ENCODE results near the gene ATP1A1. TPM values are rescaled to one million over a fixed set of nuclear protein-coding genes. Genes with fewer than 3 reads are reported as not detected.
A peak's percentile ranks its signal among the peaks of the same experiment; 100 is the strongest.

ATP1A1 gene
- polyA plus RNA-seq, 3 donors = 32.3 to 135 (median 32.7) TPM

DNA sequence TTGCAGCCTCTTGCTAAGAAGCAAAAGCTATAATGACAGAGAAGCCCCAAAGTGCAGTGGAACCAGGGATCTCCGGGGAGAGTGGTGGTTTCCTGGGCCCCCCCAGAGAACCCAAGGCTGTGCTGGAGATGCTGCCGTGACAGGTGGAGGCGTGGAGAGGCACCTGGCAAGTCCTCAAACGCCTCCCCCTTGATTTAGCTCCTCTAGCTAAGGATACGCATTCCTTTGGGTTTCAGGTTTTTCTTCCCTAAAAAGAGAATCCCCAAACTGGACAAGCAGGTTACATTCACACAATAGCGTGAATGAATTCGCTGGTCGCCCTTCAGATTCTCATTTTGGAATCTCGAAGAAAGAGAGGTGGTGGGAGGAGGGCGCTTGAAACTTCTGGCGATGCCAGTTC, 853 bp upstream of the ATP1A1 start:
- DNase-seq = no peak
- H3K27me3 ChIP-seq (ENCODE audit: control insufficient read depth in 2 of 2, insufficient read depth in 2 of 2, low read length in 2 of 2) = no peaks in the 10 kb centered on the region
- Mint-ChIP-seq H3K4me1 (peaks cover 48% of the 10 kb centered on the region), H3K36me3 (peaks cover 14 to 16% of the 10 kb centered on the region in 2 donors), H3K27me3 (ENCODE audit: low read depth in 3 of 3) (peaks cover 5 to 11% (median 6%) of the 10 kb centered on the region in 3 donors), H3K9me3 (no peaks in the 10 kb centered on the region), H3K4me3 (peak overlapping the region; percentile 85 to 86), H3K27ac (peak overlapping the region; percentile 68 to 97 (median 79))
- peaks cover 46 to 48% of the 10 kb centered on the region in 2 donors for H3K4me1 ChIP-seq (ENCODE audit: control insufficient read depth in 1 of 2, insufficient read depth in 2 of 2, low read length in 2 of 2)
- intact Hi-C loops (cut with micrococcal nuclease) = loop anchor here in 1 of 2 donors (10.0 kb wide), 3 partner anchors 123 to 623 kb away; no protein-coding TSS in a partner anchor
- H4K20me1 ChIP-seq (ENCODE audit: insufficient read depth, low read length) = peaks cover 22% of the 10 kb centered on the region
- no peaks in the 10 kb centered on the region for H3K9me3 ChIP-seq (replicated peaks in 1 of 2; ENCODE audit: control insufficient read depth in 1 of 2, insufficient read depth in 1 of 2, low read length in 2 of 2)
- TF ChIP-seq, protein P1, sequence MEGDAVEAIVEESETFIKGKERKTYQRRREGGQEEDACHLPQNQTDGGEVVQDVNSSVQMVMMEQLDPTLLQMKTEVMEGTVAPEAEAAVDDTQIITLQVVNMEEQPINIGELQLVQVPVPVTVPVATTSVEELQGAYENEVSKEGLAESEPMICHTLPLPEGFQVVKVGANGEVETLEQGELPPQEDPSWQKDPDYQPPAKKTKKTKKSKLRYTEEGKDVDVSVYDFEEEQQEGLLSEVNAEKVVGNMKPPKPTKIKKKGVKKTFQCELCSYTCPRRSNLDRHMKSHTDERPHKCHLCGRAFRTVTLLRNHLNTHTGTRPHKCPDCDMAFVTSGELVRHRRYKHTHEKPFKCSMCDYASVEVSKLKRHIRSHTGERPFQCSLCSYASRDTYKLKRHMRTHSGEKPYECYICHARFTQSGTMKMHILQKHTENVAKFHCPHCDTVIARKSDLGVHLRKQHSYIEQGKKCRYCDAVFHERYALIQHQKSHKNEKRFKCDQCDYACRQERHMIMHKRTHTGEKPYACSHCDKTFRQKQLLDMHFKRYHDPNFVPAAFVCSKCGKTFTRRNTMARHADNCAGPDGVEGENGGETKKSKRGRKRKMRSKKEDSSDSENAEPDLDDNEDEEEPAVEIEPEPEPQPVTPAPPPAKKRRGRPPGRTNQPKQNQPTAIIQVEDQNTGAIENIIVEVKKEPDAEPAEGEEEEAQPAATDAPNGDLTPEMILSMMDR (IDR thresholded peaks at IDR 0.05) = no peak
- H3K4me2 ChIP-seq (replicated peaks; ENCODE audit: extremely low read depth, low read length, poor library complexity, severe bottlenecking) = peak overlapping the region; percentile 87
- H3K27ac ChIP-seq (ENCODE audit: low read depth in 1 of 2, low read length in 2 of 2) = peak overlapping the region in 1 of 2 donors; percentile 97
- peak overlapping the region; percentile 88 for H2AFZ ChIP-seq (ENCODE audit: insufficient read depth, low read depth, low read length, poor library complexity, severe bottlenecking)
- peak overlapping the region; percentile 96 for H3K9ac ChIP-seq (ENCODE audit: insufficient read depth, low read length, poor library complexity, severe bottlenecking)
- H3K36me3 ChIP-seq (replicated peaks in 1 of 2; ENCODE audit: control insufficient read depth in 1 of 2, insufficient read depth in 2 of 2, low read length in 2 of 2) = no peaks in the 10 kb centered on the region
- H3K4me3 ChIP-seq (replicated peaks in 1 of 3; ENCODE audit: low read depth in 2 of 3, low read length in 3 of 3) = peak overlapping the region; percentile 68 to 93 (median 76)
- WGBS (ENCODE audit: insufficient coverage) = 45% methylated on average over 8 of the region's 11 CpGs
- H3K79me2 ChIP-seq (ENCODE audit: insufficient read depth, low read length) = peaks cover 39% of the 10 kb centered on the region

DNA sequence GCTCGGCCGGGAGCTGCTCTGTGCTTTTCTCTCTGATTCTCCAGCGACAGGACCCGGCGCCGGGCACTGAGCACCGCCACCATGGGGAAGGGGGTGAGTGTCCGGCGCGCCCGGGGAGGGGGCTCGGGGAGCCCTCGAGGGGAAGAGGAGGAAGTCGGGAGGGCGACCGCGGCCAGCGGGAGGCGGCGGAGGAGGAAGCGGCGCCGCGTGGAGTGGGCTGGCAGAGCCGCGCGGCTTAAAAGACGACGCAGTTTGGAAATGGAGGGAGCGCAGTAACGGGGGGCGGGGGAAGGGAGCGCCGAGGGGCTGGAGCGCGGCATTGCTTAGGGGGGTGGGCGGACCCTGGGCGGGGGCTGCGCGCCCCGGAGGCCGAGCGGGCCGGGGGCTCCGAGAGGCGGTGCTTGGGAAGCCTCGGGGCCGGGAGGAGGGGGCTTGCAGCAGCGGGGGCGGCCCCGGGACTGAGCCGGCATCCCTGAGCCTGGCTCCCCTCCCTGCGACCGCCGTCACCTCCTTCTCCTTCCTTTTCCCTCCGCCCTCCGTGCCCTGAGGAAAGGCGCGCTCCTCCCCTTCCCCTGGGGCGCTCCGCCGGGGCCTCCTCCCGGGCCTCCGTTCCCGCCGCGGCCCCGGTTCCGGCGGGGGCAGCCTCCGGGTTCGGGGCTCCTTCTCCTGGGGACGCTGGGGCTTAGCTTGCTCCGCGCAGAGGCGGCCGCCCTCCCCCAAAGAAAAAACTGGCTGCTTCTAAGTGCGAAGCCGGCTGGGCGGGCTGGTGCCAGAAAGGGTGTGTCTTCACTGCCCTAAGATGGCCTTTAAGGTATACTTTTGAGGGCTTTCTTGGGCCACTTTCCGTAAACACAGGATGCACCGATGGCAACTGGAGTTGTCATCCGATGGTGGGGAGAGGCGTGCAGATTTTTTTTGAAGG, 648 bp downstream of the ATP1A1 start:
- Mint-ChIP-seq H3K27ac (peak overlapping the region; percentile 86 to 98 (median 94)), H3K36me3 (peaks cover 14 to 18% of the 10 kb centered on the region in 2 donors), H3K27me3 (ENCODE audit: low read depth in 3 of 3) (peaks cover 5 to 11% (median 5%) of the 10 kb centered on the region in 3 donors), H3K4me1 (peaks cover 56% of the 10 kb centered on the region), H3K4me3 (peak overlapping the region; percentile 94 to 96), H3K9me3 (peaks cover 0 to 2% (median 0%) of the 10 kb centered on the region in 7 donors)
- WGBS (ENCODE audit: insufficient coverage) = under 1% methylated on average over 71 of the region's 84 CpGs
- TF ChIP-seq, protein P1 (IDR thresholded peaks at IDR 0.05) = no peak
- Histone ChIP-seq H3K36me3 (replicated peaks in 1 of 2; ENCODE audit: control insufficient read depth in 1 of 2, insufficient read depth in 2 of 2, low read length in 2 of 2) (no peaks in the 10 kb centered on the region), H4K20me1 (ENCODE audit: insufficient read depth, low read length) (peaks cover 22% of the 10 kb centered on the region), H2AFZ (ENCODE audit: insufficient read depth, low read depth, low read length, poor library complexity, severe bottlenecking) (no peak overlapping the region), H3K9ac (ENCODE audit: insufficient read depth, low read length, poor library complexity, severe bottlenecking) (peak overlapping the region; percentile 96), H3K4me3 (replicated peaks in 1 of 3; ENCODE audit: low read depth in 2 of 3, low read length in 3 of 3) (peak overlapping the region; percentile 68 to 93 (median 76)), H3K4me2 (replicated peaks; ENCODE audit: extremely low read depth, low read length, poor library complexity, severe bottlenecking) (peak overlapping the region; percentile 87), H3K9me3 (replicated peaks in 1 of 2; ENCODE audit: control insufficient read depth in 1 of 2, insufficient read depth in 1 of 2, low read length in 2 of 2) (no peaks in the 10 kb centered on the region), H3K4me1 (ENCODE audit: control insufficient read depth in 1 of 2, insufficient read depth in 2 of 2, low read length in 2 of 2) (peaks cover 58 to 61% of the 10 kb centered on the region in 2 donors), H3K27ac (ENCODE audit: low read depth in 1 of 2, low read length in 2 of 2) (peak overlapping the region; percentile 85 to 97), H3K79me2 (ENCODE audit: insufficient read depth, low read length) (peaks cover 47% of the 10 kb centered on the region), H3K27me3 (ENCODE audit: control insufficient read depth in 2 of 2, insufficient read depth in 2 of 2, low read length in 2 of 2) (no peaks in the 10 kb centered on the region)
- intact Hi-C loops (cut with micrococcal nuclease) = loop anchor here in 1 of 2 donors (10.0 kb wide), 3 partner anchors 121 to 621 kb away; no protein-coding TSS in a partner anchor
- peak; percentile 61 to 75 (median 65) for DNase-seq

All from CD14-positive monocyte (primary cell).